HepG2 (cell line): ENCODE results near the gene GNL1. TPM values are rescaled to one million over a fixed set of nuclear protein-coding genes. Genes with fewer than 3 reads are reported as not detected.

Experiments
- BORCS8-MEF2B ChIP-seq: sonication (generic); formaldehyde crosslinking; IDR thresholded peaks from 2 replicates; pipeline ENCODE4 v1.8.0; 2022; ENCODE audit warnings: mild to moderate bottlenecking, missing genetic modification reagents
- HMG20B ChIP-seq: conservative IDR thresholded peaks from 2 replicates; pipeline ENCODE4 v1.6.1; 2016; ENCODE audit warnings: missing genetic modification reagents, missing compliant biosample characterization
- KDM2A ChIP-seq: sonication (generic); formaldehyde crosslinking; IDR thresholded peaks from 2 replicates; pipeline ENCODE4 v1.4.0; 2020; ENCODE audit warnings: low read depth, missing genetic modification reagents, borderline replicate concordance
- POLR2AphosphoS2 ChIP-seq: IDR thresholded peaks from 2 replicates; pipeline ENCODE4 v1.6.1; 2011; ENCODE audit warnings: low read depth, low read length, improper control_type of control experiment
- TEAD3 ChIP-seq: optimal IDR thresholded peaks from 2 replicates; pipeline ENCODE3; 2016; ENCODE audit warnings: borderline replicate concordance
- ZFX ChIP-seq: sonication (generic); formaldehyde crosslinking; IDR thresholded peaks from 2 replicates; pipeline ENCODE4 v1.4.0; 2020; ENCODE audit warnings: mild to moderate bottlenecking, low read depth, missing genetic modification reagents, moderate library complexity
- ZNF205 ChIP-seq: IDR thresholded peaks from 2 replicates; pipeline ENCODE4 v1.6.1; 2018; ENCODE audit warnings: missing biosample characterization, missing genetic modification reagents
- ZNF331 ChIP-seq: sonication (generic); formaldehyde crosslinking; IDR thresholded peaks from 2 replicates; pipeline ENCODE4 v1.4.0; 2020; ENCODE audit warnings: missing genetic modification reagents
- polyA plus RNA-seq, 8 experiments: library from polyadenylated mRNA; depleted of rRNA in 3 of 8; stranded (reverse) in 7 of 8; unstranded in 1 of 8; fragments of >200 nt; fragmentation: Illumina TruSeq in 4 of 8; extraction: Trizol in 4 of 8; gene quantifications; 2 replicates each; pipeline versions ENCODE4 v1.2.1 to v1.2.3, GENCODE V29; 2011 to 2016; ENCODE audit warnings: low read depth in 4 of 8, missing spikeins in 1 of 8, mixed read lengths in 1 of 8; ENCODE audit not compliant: insufficient read depth in 1 of 8
- total RNA-seq, 5 experiments: library from RNA; depleted of rRNA; stranded (reverse); fragments of >200 nt; fragmentation: Illumina TruSeq; extraction: Trizol; gene quantifications; 2 replicates each; pipeline ENCODE4 v1.2.3, GENCODE V29; 2016; ENCODE audit warnings: low read depth in 1 of 5
- TF ChIP-seq, protein P1 (sequence below): IDR thresholded peaks from 2 replicates; pipeline ENCODE4 v1.6.1; 2016; ENCODE audit warnings: missing genetic modification reagents, missing compliant biosample characterization
- TF ChIP-seq, protein P2 (sequence below): sonication (generic); formaldehyde crosslinking; IDR thresholded peaks from 2 replicates; pipeline ENCODE4 v1.4.0; 2020; ENCODE audit warnings: missing genetic modification reagents, borderline replicate concordance
- TF ChIP-seq, protein P3 (sequence below): IDR thresholded peaks from 2 replicates; pipeline ENCODE4 v1.6.1; 2018; ENCODE audit warnings: missing genetic modification reagents, mild to moderate bottlenecking, missing compliant biosample characterization
- TF ChIP-seq, protein P4 (sequence below): sonication (generic); formaldehyde crosslinking; IDR thresholded peaks from 2 replicates; pipeline ENCODE4 v1.5.0; 2020; ENCODE audit warnings: mild to moderate bottlenecking, missing genetic modification reagents, moderate library complexity
- TF ChIP-seq, protein P5 (sequence below): sonication (generic); formaldehyde crosslinking; IDR thresholded peaks from 2 replicates; pipeline ENCODE4 v1.5.0; 2020; ENCODE audit warnings: mild to moderate bottlenecking, missing genetic modification reagents, borderline replicate concordance
- TF ChIP-seq, protein P6 (sequence below): IDR thresholded peaks from 2 replicates; pipeline ENCODE4 v1.6.1; 2016; ENCODE audit warnings: low read depth, borderline replicate concordance

Gene GNL1
- total and polyA plus RNA-seq, 2 of the 13 experiments (the other 11 are each of a cell fraction or from before 2014, with no cell fraction given) = 35.0 to 55.6 TPM

DNA sequence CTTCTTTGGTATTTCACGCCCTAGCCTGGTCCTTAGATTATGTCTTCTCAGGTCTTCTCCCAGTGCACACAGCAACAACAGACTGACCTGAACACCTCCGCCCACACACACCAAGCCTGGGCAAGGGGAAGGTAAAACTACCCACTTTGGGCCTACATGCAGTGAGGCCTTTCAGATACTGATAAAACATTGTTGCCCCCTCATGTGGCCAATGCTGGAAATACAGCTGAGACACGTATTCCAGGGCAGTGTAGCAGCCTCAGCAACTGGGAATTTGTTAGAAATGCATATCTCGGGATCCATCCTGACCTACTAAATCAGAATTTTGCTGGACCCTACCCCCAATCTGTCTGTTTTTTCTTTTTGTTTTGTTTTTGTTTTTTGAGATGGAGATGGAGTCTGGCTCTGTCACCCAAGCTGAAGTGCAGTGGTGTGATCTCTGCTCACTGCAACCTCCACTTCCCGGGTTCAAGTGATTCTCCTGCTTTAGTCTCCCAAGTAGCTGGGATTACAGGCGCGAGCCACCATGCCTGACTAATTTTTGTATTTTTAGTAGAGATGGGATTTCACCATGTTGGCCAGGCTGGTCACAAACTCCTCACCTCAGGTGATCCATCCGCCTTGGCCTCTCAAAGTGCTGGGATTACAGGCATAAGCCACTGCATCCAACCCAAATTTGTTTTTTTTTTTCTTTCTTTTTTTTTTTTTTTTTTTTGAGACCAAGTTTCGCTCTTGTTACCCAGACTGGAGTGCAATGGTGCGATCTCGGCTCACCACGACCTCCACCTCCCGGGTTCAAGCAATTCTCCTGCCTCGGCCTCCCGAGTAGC is 41.2 kb upstream of the GNL1 start (continued):
- TF ChIP-seq ZNF205 (CRISPR knock-in tag) (peak; percentile 42; the same call in 1 of the 2 replicates), HMG20B (CRISPR knock-in tag) (0 out of 2 replicates have a peak, but pooled peaks have one; percentile 13), KDM2A (CRISPR knock-in tag) (0 out of 2 replicates have a peak, but pooled peaks have one; percentile 49), ZNF331 (CRISPR knock-in tag) (peak; percentile 78; the same call in 1 of the 2 replicates), ZFX (peak; percentile 92), POLR2AphosphoS2 (peak; percentile 47; the same call in 1 of the 2 replicates), TEAD3 (peak; percentile 61), BORCS8-MEF2B (CRISPR knock-in tag) (0 out of 2 replicates have a peak, but pooled peaks have one; percentile 30)
- TF ChIP-seq, protein P1, sequence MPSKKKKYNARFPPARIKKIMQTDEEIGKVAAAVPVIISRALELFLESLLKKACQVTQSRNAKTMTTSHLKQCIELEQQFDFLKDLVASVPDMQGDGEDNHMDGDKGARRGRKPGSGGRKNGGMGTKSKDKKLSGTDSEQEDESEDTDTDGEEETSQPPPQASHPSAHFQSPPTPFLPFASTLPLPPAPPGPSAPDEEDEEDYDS (CRISPR knock-in tag) = 0 out of 2 replicates have a peak, but pooled peaks have one; percentile 29
- TF ChIP-seq, protein P2, sequence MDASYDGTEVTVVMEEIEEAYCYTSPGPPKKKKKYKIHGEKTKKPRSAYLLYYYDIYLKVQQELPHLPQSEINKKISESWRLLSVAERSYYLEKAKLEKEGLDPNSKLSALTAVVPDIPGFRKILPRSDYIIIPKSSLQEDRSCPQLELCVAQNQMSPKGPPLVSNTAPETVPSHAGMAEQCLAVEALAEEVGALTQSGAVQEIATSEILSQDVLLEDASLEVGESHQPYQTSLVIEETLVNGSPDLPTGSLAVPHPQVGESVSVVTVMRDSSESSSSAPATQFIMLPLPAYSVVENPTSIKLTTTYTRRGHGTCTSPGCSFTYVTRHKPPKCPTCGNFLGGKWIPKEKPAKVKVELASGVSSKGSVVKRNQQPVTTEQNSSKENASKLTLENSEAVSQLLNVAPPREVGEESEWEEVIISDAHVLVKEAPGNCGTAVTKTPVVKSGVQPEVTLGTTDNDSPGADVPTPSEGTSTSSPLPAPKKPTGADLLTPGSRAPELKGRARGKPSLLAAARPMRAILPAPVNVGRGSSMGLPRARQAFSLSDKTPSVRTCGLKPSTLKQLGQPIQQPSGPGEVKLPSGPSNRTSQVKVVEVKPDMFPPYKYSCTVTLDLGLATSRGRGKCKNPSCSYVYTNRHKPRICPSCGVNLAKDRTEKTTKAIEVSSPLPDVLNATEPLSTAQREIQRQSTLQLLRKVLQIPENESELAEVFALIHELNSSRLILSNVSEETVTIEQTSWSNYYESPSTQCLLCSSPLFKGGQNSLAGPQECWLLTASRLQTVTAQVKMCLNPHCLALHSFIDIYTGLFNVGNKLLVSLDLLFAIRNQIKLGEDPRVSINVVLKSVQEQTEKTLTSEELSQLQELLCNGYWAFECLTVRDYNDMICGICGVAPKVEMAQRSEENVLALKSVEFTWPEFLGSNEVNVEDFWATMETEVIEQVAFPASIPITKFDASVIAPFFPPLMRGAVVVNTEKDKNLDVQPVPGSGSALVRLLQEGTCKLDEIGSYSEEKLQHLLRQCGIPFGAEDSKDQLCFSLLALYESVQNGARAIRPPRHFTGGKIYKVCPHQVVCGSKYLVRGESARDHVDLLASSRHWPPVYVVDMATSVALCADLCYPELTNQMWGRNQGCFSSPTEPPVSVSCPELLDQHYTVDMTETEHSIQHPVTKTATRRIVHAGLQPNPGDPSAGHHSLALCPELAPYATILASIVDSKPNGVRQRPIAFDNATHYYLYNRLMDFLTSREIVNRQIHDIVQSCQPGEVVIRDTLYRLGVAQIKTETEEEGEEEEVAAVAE (CRISPR knock-in tag) = peak; percentile 39; the same call in 1 of the 2 replicates
- TF ChIP-seq, protein P3, sequence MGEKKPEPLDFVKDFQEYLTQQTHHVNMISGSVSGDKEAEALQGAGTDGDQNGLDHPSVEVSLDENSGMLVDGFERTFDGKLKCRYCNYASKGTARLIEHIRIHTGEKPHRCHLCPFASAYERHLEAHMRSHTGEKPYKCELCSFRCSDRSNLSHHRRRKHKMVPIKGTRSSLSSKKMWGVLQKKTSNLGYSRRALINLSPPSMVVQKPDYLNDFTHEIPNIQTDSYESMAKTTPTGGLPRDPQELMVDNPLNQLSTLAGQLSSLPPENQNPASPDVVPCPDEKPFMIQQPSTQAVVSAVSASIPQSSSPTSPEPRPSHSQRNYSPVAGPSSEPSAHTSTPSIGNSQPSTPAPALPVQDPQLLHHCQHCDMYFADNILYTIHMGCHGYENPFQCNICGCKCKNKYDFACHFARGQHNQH (CRISPR knock-in tag) = peak; percentile 61; the same call in 1 of the 2 replicates
- TF ChIP-seq, protein P4, sequence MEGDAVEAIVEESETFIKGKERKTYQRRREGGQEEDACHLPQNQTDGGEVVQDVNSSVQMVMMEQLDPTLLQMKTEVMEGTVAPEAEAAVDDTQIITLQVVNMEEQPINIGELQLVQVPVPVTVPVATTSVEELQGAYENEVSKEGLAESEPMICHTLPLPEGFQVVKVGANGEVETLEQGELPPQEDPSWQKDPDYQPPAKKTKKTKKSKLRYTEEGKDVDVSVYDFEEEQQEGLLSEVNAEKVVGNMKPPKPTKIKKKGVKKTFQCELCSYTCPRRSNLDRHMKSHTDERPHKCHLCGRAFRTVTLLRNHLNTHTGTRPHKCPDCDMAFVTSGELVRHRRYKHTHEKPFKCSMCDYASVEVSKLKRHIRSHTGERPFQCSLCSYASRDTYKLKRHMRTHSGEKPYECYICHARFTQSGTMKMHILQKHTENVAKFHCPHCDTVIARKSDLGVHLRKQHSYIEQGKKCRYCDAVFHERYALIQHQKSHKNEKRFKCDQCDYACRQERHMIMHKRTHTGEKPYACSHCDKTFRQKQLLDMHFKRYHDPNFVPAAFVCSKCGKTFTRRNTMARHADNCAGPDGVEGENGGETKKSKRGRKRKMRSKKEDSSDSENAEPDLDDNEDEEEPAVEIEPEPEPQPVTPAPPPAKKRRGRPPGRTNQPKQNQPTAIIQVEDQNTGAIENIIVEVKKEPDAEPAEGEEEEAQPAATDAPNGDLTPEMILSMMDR (CRISPR knock-in tag) = peak; percentile 92
- TF ChIP-seq, protein P5, sequence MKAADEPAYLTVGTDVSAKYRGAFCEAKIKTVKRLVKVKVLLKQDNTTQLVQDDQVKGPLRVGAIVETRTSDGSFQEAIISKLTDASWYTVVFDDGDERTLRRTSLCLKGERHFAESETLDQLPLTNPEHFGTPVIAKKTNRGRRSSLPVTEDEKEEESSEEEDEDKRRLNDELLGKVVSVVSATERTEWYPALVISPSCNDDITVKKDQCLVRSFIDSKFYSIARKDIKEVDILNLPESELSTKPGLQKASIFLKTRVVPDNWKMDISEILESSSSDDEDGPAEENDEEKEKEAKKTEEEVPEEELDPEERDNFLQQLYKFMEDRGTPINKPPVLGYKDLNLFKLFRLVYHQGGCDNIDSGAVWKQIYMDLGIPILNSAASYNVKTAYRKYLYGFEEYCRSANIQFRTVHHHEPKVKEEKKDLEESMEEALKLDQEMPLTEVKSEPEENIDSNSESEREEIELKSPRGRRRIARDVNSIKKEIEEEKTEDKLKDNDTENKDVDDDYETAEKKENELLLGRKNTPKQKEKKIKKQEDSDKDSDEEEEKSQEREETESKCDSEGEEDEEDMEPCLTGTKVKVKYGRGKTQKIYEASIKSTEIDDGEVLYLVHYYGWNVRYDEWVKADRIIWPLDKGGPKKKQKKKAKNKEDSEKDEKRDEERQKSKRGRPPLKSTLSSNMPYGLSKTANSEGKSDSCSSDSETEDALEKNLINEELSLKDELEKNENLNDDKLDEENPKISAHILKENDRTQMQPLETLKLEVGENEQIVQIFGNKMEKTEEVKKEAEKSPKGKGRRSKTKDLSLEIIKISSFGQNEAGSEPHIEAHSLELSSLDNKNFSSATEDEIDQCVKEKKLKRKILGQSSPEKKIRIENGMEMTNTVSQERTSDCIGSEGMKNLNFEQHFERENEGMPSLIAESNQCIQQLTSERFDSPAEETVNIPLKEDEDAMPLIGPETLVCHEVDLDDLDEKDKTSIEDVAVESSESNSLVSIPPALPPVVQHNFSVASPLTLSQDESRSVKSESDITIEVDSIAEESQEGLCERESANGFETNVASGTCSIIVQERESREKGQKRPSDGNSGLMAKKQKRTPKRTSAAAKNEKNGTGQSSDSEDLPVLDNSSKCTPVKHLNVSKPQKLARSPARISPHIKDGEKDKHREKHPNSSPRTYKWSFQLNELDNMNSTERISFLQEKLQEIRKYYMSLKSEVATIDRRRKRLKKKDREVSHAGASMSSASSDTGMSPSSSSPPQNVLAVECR (CRISPR knock-in tag) = peak; percentile 13; the same call in 1 of the 2 replicates
- TF ChIP-seq, protein P6, sequence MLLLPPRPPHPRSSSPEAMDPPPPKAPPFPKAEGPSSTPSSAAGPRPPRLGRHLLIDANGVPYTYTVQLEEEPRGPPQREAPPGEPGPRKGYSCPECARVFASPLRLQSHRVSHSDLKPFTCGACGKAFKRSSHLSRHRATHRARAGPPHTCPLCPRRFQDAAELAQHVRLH = peak; percentile 54; the same call in 1 of the 2 replicates
